MM.1S (cell line): ENCODE results near the gene CALU.

Source experiments
- DNase-seq: peaks from one replicate; pipeline ENCODE4 v3.0.0-alpha.2; 2015
- H2AFZ ChIP-seq: fragments of 300-600 bp; sonication (generic); 2 replicates; pipeline ENCODE4 v1.6.0; 2016; ENCODE audit warnings: antibody characterized with exemption, low read length
- H3F3A ChIP-seq: fragments of 300-600 bp; sonication (generic); 2 replicates; pipeline ENCODE4 v1.6.1; 2016; ENCODE audit warnings: mild to moderate bottlenecking, antibody characterized with exemption, low read length, moderate library complexity, mixed read lengths; ENCODE audit not compliant: insufficient read depth
- H3K27ac ChIP-seq: fragments of 300-600 bp; sonication (generic); 2 replicates; pipeline ENCODE4 v1.5.1; 2016; ENCODE audit warnings: mild to moderate bottlenecking, low read length
- H3K27me3 ChIP-seq: fragments of 300-600 bp; sonication (generic); replicated peaks from 2 replicates; pipeline ENCODE4 v1.6.0; 2016; ENCODE audit warnings: low read length; ENCODE audit not compliant: insufficient read depth
- H3K36me3 ChIP-seq: fragments of 300-600 bp; sonication (generic); replicated peaks from 2 replicates; pipeline ENCODE4 v1.6.1; 2016; ENCODE audit warnings: mild to moderate bottlenecking, low read length, mixed read lengths; ENCODE audit not compliant: insufficient read depth
- H3K4me1 ChIP-seq: fragments of 300-600 bp; sonication (generic); 2 replicates; pipeline ENCODE4 v1.6.1; 2016; ENCODE audit warnings: low read length, mixed read lengths
- H3K4me2 ChIP-seq: fragments of 300-600 bp; sonication (generic); 2 replicates; pipeline ENCODE4 v1.6.0; 2016; ENCODE audit warnings: low read depth, low read length
- H3K4me3 ChIP-seq: fragments of 300-600 bp; sonication (generic); 2 replicates; pipeline ENCODE4 v1.5.1; 2016; ENCODE audit warnings: low read length, mixed read lengths
- H3K79me2 ChIP-seq: fragments of 300-600 bp; sonication (generic); 2 replicates; pipeline ENCODE4 v1.6.1; 2016; ENCODE audit warnings: mixed run types, low read length, mixed read lengths
- H3K9ac ChIP-seq: fragments of 300-600 bp; sonication (generic); 2 replicates; pipeline ENCODE4 v1.6.1; 2016; ENCODE audit warnings: low read length, mixed read lengths
- H3K9me2 ChIP-seq: fragments of 300-600 bp; sonication (generic); replicated peaks from 2 replicates; pipeline ENCODE4 v1.6.1; 2016; ENCODE audit warnings: mild to moderate bottlenecking, low read length, mixed read lengths; ENCODE audit not compliant: insufficient read depth
- H3K9me3 ChIP-seq: fragments of 300-600 bp; sonication (generic); replicated peaks from 2 replicates; pipeline ENCODE4 v1.6.1; 2016; ENCODE audit warnings: mild to moderate bottlenecking, low read length, mixed read lengths; ENCODE audit not compliant: insufficient read depth
- H4K20me1 ChIP-seq: fragments of 300-600 bp; sonication (generic); 2 replicates; pipeline ENCODE4 v1.6.1; 2016; ENCODE audit warnings: mild to moderate bottlenecking, low read length, moderate library complexity, mixed read lengths; ENCODE audit not compliant: insufficient read depth
- EZH2 ChIP-seq: fragments of 300-600 bp; sonication (generic); optimal IDR thresholded peaks from 2 replicates; pipeline ENCODE3; 2017; ENCODE audit warnings: low read depth, mild to moderate bottlenecking, antibody characterized with exemption, low read length, mixed read lengths
- EZH2phosphoT487 ChIP-seq: fragments of 300-600 bp; sonication (generic); IDR thresholded peaks from 2 replicates; pipeline ENCODE4 v1.6.1; 2018; ENCODE audit warnings: antibody characterized with exemption, low read length
- TF ChIP-seq, protein P1 (sequence below): fragments of 300-600 bp; sonication (generic); IDR thresholded peaks from 2 replicates; pipeline ENCODE4 v1.5.1; 2016; ENCODE audit warnings: antibody characterized with exemption, low read length, mixed read lengths

The CALU gene

DNA sequence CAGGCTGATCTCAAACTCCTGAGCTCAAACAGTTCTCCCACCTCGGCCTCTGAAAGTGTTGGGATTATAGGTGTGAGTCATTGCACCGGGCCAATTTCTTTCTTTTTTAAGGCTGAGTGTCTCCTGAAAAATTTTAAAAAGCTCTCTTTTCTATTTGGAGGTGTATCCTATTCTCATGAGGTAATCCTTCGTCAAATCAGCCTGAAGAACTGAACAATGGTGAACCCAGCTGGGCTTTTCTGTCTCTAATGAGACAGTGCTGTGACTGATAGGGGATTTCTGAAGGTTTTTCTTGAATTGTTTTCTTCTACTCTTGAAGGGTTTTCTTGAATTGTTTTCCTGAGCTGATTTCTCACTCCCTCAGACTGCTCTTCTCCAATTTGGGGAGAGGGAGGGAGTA lies 30.9 kb upstream of the CALU start:
- no peaks in the 10 kb centered on the region for H3K4me1 ChIP-seq
- H3K27ac ChIP-seq = no peak overlapping the region
- no peak overlapping the region for H3K4me2 ChIP-seq
- no peaks in the 10 kb centered on the region for H3K79me2 ChIP-seq
- no peak for DNase-seq
- H3K36me3 ChIP-seq = no peaks in the 10 kb centered on the region
- no peaks in the 10 kb centered on the region for H3K27me3 ChIP-seq
- H3K9me2 ChIP-seq = no peaks in the 10 kb centered on the region
- no peak overlapping the region for H3K9ac ChIP-seq
- TF ChIP-seq, protein P1, sequence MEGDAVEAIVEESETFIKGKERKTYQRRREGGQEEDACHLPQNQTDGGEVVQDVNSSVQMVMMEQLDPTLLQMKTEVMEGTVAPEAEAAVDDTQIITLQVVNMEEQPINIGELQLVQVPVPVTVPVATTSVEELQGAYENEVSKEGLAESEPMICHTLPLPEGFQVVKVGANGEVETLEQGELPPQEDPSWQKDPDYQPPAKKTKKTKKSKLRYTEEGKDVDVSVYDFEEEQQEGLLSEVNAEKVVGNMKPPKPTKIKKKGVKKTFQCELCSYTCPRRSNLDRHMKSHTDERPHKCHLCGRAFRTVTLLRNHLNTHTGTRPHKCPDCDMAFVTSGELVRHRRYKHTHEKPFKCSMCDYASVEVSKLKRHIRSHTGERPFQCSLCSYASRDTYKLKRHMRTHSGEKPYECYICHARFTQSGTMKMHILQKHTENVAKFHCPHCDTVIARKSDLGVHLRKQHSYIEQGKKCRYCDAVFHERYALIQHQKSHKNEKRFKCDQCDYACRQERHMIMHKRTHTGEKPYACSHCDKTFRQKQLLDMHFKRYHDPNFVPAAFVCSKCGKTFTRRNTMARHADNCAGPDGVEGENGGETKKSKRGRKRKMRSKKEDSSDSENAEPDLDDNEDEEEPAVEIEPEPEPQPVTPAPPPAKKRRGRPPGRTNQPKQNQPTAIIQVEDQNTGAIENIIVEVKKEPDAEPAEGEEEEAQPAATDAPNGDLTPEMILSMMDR = no peak
- TF ChIP-seq EZH2phosphoT487 = no peak
- TF ChIP-seq EZH2 = no peak
- H3K9me3 ChIP-seq = no peaks in the 10 kb centered on the region
- H4K20me1 ChIP-seq = no peaks in the 10 kb centered on the region
- no peaks in the 10 kb centered on the region for H3F3A ChIP-seq
- H3K4me3 ChIP-seq = no peak overlapping the region
- no peak overlapping the region for H2AFZ ChIP-seq

DNA sequence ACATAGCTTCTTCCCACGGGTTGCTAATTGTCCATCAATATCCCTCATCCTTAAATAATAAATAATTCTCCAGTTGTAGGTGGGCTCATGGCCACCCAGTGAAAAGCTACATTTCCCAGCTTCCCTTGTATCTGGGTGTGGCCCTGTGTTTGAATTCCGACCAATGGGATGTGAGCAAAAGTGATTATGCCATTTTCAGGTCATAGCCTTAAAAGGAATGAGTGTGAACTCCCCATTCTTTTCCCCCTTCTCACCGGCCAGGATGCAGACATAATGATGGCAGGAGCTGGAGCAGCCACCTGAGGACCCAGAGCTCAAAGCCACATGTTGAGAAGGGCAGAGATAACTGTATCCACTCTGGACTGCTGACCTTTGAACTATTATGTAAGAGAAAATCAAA lies 30.3 kb upstream of the CALU start:
- H3K9me3 ChIP-seq = no peaks in the 10 kb centered on the region
- H3K36me3 ChIP-seq = no peaks in the 10 kb centered on the region
- H4K20me1 ChIP-seq = no peaks in the 10 kb centered on the region
- H3K4me2 ChIP-seq = no peak overlapping the region
- no peaks in the 10 kb centered on the region for H3K79me2 ChIP-seq
- no peaks in the 10 kb centered on the region for H3K27me3 ChIP-seq
- no peak overlapping the region for H2AFZ ChIP-seq
- no peak overlapping the region for H3K27ac ChIP-seq
- H3F3A ChIP-seq = no peaks in the 10 kb centered on the region
- no peak overlapping the region for H3K9ac ChIP-seq
- no peak overlapping the region for H3K4me3 ChIP-seq
- no peaks in the 10 kb centered on the region for H3K4me1 ChIP-seq
- no peak for TF ChIP-seq EZH2phosphoT487
- TF ChIP-seq EZH2 = no peak
- TF ChIP-seq, protein P1 = no peak
- DNase-seq = no peak
- no peaks in the 10 kb centered on the region for H3K9me2 ChIP-seq

- TF ChIP-seq, protein P1 = no peak
- TF ChIP-seq EZH2phosphoT487 = no peak
- TF ChIP-seq EZH2 = no peak
- Histone ChIP-seq H3K27ac (no peak overlapping the region), H3K27me3 (no peaks in the 10 kb centered on the region), H3K9me2 (no peaks in the 10 kb centered on the region), H3K4me3 (no peak overlapping the region), H2AFZ (no peak overlapping the region), H3F3A (no peaks in the 10 kb centered on the region), H3K9ac (no peak overlapping the region), H3K9me3 (no peaks in the 10 kb centered on the region), H3K4me1 (no peaks in the 10 kb centered on the region), H3K36me3 (no peaks in the 10 kb centered on the region), H3K79me2 (no peaks in the 10 kb centered on the region), H4K20me1 (no peaks in the 10 kb centered on the region), H3K4me2 (no peak overlapping the region)
- no peak for DNase-seq
Observed at GRCh38 chr7:128710481-128710880, 28.7 kb upstream of the CALU start.

- Histone ChIP-seq H3K4me3 (no peak overlapping the region), H3K4me1 (no peaks in the 10 kb centered on the region), H3K9ac (no peak overlapping the region), H3K27ac (no peak overlapping the region), H3K79me2 (no peaks in the 10 kb centered on the region), H3K9me3 (no peaks in the 10 kb centered on the region), H3K9me2 (no peaks in the 10 kb centered on the region), H3K4me2 (no peak overlapping the region), H3K27me3 (no peaks in the 10 kb centered on the region), H4K20me1 (no peaks in the 10 kb centered on the region), H3F3A (no peaks in the 10 kb centered on the region), H3K36me3 (no peaks in the 10 kb centered on the region), H2AFZ (no peak overlapping the region)
- no peak for DNase-seq
- TF ChIP-seq EZH2 = no peak
Observed at GRCh38 chr7:128713794-128714193, 25.4 kb upstream of the CALU start.
